Endothelial cell (in vitro differentiated cells): Measurements from ENCODE around the gene NCAPG2. TPM values are rescaled to one million over a fixed set of nuclear protein-coding genes. Genes with fewer than 3 reads are reported as not detected.
"Not testable (repeated sequence)": the region's sequence is repeated elsewhere in the genome, so short reads cannot be mapped to it uniquely, and the experiment has no call there.

Source experiments
- DNase-seq: peaks from one replicate; pipeline ENCODE4 v3.0.0; 2021; ENCODE audit warnings: low spot score
- H3K27ac Mint-ChIP-seq: one replicate; pipeline ENCODE4 v1.8.0; 2021; ENCODE audit warnings: mixed read lengths, inconsistent platforms; ENCODE audit not compliant: unreplicated experiment
- H3K27me3 Mint-ChIP-seq: one replicate; pipeline ENCODE4 v1.8.0; 2021; ENCODE audit warnings: mild to moderate bottlenecking, moderate library complexity, mixed read lengths, inconsistent platforms; ENCODE audit not compliant: unreplicated experiment
- H3K36me3 Mint-ChIP-seq: one replicate; pipeline ENCODE4 v1.8.0; 2021; ENCODE audit warnings: mild to moderate bottlenecking, low read depth, mixed read lengths, inconsistent platforms; ENCODE audit not compliant: unreplicated experiment
- H3K4me1 Mint-ChIP-seq: one replicate; pipeline ENCODE4 v1.8.0; 2021; ENCODE audit warnings: mild to moderate bottlenecking, mixed read lengths, inconsistent platforms; ENCODE audit not compliant: unreplicated experiment
- H3K4me3 Mint-ChIP-seq: one replicate; pipeline ENCODE4 v1.8.0; 2021; ENCODE audit warnings: mild to moderate bottlenecking, mixed read lengths, inconsistent platforms; ENCODE audit not compliant: unreplicated experiment
- H3K9me3 Mint-ChIP-seq: one replicate; pipeline ENCODE4 v1.8.0; 2021; ENCODE audit warnings: mixed read lengths, inconsistent platforms; ENCODE audit not compliant: unreplicated experiment
- total RNA-seq: library from RNA; stranded (reverse); fragmentation: NEBNext Ultra II Directional; extraction: Animal tissue kit (Norgen Biotek cat#: 25700); gene quantifications from one replicate; pipeline ENCODE4 v1.2.1, GENCODE V29; 2021; ENCODE audit not compliant: unreplicated experiment
- TF ChIP-seq, protein P1 (sequence below): fragments of 200-600 bp; sonication (generic); IDR thresholded peaks from one replicate; pipeline ENCODE4 v1.5.0; 2021; ENCODE audit warnings: antibody characterized with exemption; ENCODE audit not compliant: unreplicated experiment

NCAPG2 gene
- total RNA-seq, 1 donor from 2014 or later = 25.6 TPM

GRCh38 chr7:158706710-158707590, 2.3 kb upstream of the NCAPG2 start:
- Mint-ChIP-seq H3K36me3 (peaks cover 15% of the 10 kb centered on the region), H3K4me3 (no peak overlapping the region), H3K27me3 (peaks cover 9% of the 10 kb centered on the region), H3K4me1 (peaks cover 16% of the 10 kb centered on the region), H3K27ac (no peak overlapping the region), H3K9me3 (no peaks in the 10 kb centered on the region)
- TF ChIP-seq, protein P1, sequence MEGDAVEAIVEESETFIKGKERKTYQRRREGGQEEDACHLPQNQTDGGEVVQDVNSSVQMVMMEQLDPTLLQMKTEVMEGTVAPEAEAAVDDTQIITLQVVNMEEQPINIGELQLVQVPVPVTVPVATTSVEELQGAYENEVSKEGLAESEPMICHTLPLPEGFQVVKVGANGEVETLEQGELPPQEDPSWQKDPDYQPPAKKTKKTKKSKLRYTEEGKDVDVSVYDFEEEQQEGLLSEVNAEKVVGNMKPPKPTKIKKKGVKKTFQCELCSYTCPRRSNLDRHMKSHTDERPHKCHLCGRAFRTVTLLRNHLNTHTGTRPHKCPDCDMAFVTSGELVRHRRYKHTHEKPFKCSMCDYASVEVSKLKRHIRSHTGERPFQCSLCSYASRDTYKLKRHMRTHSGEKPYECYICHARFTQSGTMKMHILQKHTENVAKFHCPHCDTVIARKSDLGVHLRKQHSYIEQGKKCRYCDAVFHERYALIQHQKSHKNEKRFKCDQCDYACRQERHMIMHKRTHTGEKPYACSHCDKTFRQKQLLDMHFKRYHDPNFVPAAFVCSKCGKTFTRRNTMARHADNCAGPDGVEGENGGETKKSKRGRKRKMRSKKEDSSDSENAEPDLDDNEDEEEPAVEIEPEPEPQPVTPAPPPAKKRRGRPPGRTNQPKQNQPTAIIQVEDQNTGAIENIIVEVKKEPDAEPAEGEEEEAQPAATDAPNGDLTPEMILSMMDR = no peak
- no peak for DNase-seq

GRCh38 chr7:158706273-158706704, 1.7 kb upstream of the NCAPG2 start:
- H3K27ac Mint-ChIP-seq = no peak overlapping the region
- TF ChIP-seq, protein P1 = no peak
- DNase-seq = no peak
- no peaks in the 10 kb centered on the region for H3K9me3 Mint-ChIP-seq
- peaks cover 16% of the 10 kb centered on the region for H3K4me1 Mint-ChIP-seq
- peaks cover 9% of the 10 kb centered on the region for H3K27me3 Mint-ChIP-seq
- peak overlapping the region; percentile 60 for H3K4me3 Mint-ChIP-seq
- peaks cover 16% of the 10 kb centered on the region for H3K36me3 Mint-ChIP-seq

DNA sequence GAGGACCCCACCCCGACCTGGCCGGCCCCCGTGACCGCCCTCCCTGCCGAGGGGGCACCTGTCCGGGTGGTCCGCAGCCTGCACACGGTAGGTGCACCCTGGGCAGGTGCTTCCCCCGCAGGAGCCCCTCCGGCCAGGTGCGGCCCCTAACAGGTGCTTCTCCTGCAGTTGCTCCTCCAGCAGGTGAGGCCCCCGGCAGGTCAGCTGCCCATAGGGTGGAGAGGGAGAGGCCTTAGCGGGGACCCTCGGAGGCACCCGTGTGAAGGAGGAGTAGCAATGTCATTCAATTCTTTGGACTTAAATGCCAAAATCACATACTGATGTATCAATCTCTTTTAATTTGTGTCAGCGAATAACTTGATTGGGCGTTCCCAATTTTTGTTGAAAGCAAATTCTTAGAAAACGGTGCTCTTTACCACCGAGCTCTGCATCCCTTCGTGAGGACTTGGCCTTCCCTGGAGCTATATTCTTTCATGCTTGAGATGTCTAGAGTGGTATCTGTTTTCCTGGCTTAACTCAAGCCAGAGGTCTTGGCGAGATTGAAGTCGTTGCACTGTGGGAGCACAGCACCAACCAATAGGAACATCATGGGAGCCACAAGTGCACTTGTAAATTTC, 738 bp upstream of the NCAPG2 start:
- peak overlapping the region; percentile 43 for H3K27ac Mint-ChIP-seq
- TF ChIP-seq, protein P1 = no peak
- no peaks in the 10 kb centered on the region for H3K9me3 Mint-ChIP-seq
- H3K36me3 Mint-ChIP-seq = peaks cover 21% of the 10 kb centered on the region
- peaks cover 16% of the 10 kb centered on the region for H3K4me1 Mint-ChIP-seq
- H3K27me3 Mint-ChIP-seq = peaks cover 6% of the 10 kb centered on the region
- no peak for DNase-seq
- peak overlapping the region; percentile 92 for H3K4me3 Mint-ChIP-seq

DNA sequence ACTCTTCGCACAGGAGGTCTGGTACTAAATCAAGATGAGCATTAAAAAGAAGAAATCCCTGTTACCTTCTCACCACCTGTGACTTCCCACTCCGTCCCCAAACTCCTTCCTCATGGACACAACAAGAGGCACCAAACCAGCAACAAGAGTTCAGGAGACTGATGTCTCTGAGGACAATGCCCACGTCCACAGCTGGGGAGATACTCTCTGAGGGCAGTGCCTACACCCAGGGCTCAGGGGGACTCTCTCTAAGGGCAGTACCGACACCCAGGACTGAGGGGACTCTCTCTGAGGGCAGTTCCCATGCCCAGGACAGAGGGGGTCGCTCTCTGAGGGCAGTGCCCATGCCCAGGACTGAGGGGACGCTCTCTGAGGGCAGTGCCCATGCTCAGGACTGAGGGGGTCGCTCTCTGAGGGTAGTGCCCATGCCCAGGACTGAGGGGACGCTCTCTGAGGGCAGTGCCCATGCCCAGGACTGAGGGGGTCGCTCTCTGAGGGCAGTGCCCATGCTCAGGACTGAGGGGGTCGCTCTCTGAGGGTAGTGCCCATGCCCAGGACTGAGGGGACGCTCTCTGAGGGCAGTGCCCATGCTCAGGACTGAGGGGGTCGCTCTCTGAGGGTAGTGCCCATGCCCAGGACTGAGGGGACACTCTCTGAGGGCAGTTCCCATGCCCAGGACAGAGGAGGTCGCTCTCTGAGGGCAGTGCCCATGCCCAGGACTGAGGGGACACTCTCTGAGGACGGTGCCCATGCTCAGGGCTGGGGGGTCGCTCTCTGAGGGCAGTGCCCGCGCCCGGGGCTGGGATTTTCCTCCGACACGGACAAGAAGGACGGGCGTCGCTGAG, 703 bp downstream of the NCAPG2 start:
- Mint-ChIP-seq H3K27ac (peak overlapping the region; percentile 44), H3K4me3 (peak overlapping the region; percentile 92), H3K36me3 (peaks cover 24% of the 10 kb centered on the region), H3K4me1 (peaks cover 16% of the 10 kb centered on the region)
- DNase-seq, H3K27me3 Mint-ChIP-seq, H3K9me3 Mint-ChIP-seq: not testable (repeated sequence)

DNA sequence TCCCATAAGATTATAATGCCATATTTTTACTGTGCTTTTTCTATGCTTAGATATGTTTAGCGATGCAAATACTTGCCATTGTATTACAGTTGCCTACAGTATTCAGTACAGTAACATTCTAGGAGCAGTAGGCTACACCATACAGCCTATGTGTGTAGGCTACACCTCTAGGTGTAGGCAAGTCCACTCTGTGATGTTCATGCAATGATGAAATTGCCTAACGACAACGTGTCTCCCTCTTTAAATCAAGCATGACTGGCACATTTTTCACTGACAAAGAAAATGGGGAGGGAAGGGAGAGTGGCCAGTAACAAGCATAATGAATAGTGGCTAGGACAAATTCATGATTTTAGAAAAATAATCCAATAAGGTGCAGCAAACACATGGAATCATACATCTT, 1.7 kb downstream of the NCAPG2 start:
- Mint-ChIP-seq H3K4me3 (peak overlapping the region; percentile 88), H3K27me3 (peaks cover 6% of the 10 kb centered on the region), H3K27ac (no peak overlapping the region), H3K36me3 (peaks cover 26% of the 10 kb centered on the region), H3K4me1 (peaks cover 16% of the 10 kb centered on the region), H3K9me3 (no peaks in the 10 kb centered on the region)
- TF ChIP-seq, protein P1 = no peak
- DNase-seq = no peak
